ENCODE results near the gene RAB10.

DNA sequence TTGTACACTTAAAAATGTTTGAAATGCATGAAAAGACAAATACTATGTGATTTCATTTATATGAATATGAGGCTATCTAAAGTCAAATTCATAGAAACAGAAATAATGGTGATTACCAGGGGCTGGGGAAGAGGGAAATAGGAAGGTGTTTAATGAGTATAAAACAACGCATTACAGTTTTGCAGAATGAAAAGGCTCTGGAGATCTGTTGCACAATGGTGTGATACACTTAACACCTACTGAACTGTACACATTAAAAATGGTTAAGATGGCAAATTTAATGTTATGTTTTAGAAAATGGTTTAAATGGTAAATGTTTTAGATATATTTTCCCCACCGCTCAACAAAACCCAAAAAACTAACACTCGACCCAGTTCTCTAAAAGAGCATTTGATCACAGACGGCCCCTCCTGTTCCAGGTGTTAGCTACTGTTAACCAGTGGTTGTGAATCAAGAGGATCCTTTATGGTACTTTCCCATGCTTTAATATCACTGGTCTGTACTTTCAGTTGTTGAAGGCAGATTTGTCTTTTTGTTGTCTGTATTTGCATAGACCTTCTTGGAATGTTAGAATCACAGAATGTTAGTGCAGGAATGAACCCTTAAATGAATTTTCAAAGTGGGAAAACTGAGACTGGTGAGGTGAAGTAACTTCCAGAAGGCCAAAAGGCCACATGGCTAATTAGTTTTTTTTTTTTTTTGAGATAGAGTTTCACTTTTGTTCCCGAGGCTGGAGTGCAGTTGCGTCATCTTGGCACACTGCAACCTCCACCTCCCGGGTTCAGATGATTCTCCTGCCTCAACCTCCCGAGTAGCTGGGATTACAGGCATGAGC, 10.2 kb downstream of the RAB10 start:
- TF ChIP-seq, protein P1, sequence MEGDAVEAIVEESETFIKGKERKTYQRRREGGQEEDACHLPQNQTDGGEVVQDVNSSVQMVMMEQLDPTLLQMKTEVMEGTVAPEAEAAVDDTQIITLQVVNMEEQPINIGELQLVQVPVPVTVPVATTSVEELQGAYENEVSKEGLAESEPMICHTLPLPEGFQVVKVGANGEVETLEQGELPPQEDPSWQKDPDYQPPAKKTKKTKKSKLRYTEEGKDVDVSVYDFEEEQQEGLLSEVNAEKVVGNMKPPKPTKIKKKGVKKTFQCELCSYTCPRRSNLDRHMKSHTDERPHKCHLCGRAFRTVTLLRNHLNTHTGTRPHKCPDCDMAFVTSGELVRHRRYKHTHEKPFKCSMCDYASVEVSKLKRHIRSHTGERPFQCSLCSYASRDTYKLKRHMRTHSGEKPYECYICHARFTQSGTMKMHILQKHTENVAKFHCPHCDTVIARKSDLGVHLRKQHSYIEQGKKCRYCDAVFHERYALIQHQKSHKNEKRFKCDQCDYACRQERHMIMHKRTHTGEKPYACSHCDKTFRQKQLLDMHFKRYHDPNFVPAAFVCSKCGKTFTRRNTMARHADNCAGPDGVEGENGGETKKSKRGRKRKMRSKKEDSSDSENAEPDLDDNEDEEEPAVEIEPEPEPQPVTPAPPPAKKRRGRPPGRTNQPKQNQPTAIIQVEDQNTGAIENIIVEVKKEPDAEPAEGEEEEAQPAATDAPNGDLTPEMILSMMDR (IDR thresholded peaks at IDR 0.05): no peak
- TF ChIP-seq POLR2A (IDR thresholded peaks at IDR 0.05) (no peak), POLR2AphosphoS5 (IDR thresholded peaks at IDR 0.05) (peak; percentile 13)

Measured in prostate gland (tissue), 2 donors.